ENCODE results near the gene IL20RA.

Gene IL20RA

DNA sequence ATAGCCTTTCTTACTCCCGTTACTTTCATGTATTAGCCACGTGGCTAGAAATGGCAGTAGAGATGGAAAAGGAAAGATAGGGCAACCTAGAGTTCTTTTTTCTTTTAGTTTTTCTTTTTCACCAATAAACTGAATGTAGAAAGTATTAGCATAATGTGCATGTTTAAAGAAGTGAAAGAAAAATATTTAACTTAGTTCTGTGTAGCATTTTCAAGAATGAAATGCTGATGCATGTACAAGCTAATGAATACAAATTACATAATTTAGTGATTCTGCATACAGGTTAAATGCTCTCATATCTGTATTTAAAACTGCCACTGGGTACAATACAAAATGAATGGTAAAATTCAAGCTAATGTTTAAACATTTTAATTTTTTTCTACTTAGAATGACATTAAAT lies 22.6 kb upstream of the IL20RA start:
- no peak for TF ChIP-seq ZFX (IDR thresholded peaks at IDR 0.05)
- TF ChIP-seq, protein P1, sequence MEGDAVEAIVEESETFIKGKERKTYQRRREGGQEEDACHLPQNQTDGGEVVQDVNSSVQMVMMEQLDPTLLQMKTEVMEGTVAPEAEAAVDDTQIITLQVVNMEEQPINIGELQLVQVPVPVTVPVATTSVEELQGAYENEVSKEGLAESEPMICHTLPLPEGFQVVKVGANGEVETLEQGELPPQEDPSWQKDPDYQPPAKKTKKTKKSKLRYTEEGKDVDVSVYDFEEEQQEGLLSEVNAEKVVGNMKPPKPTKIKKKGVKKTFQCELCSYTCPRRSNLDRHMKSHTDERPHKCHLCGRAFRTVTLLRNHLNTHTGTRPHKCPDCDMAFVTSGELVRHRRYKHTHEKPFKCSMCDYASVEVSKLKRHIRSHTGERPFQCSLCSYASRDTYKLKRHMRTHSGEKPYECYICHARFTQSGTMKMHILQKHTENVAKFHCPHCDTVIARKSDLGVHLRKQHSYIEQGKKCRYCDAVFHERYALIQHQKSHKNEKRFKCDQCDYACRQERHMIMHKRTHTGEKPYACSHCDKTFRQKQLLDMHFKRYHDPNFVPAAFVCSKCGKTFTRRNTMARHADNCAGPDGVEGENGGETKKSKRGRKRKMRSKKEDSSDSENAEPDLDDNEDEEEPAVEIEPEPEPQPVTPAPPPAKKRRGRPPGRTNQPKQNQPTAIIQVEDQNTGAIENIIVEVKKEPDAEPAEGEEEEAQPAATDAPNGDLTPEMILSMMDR (conservative IDR thresholded peaks at IDR 0.05), result no peak
- H3K27ac ChIP-seq, result no peak overlapping the region

DNA sequence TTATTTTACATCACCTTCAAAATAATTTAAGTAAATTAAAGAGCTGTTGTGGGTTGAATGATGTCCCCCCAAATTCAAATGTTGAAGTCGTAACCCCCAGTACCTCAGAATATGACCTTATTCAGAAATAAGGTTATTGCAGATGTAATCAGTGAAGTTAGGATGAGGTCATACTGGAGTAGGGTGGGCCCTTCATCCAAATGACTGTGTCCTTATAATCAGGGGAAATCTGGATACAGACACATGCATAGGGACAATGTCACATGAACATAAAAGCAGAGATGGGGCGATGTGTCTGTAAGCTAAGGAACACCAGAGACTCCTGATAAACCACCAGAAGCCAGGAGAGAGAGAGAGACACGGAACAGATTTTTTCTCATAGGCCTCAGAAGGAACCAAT lies 13.3 kb upstream of the IL20RA start:
- TF ChIP-seq ZFX (IDR thresholded peaks at IDR 0.05), result no peak
- TF ChIP-seq, protein P1 (conservative IDR thresholded peaks at IDR 0.05), result no peak

DNA sequence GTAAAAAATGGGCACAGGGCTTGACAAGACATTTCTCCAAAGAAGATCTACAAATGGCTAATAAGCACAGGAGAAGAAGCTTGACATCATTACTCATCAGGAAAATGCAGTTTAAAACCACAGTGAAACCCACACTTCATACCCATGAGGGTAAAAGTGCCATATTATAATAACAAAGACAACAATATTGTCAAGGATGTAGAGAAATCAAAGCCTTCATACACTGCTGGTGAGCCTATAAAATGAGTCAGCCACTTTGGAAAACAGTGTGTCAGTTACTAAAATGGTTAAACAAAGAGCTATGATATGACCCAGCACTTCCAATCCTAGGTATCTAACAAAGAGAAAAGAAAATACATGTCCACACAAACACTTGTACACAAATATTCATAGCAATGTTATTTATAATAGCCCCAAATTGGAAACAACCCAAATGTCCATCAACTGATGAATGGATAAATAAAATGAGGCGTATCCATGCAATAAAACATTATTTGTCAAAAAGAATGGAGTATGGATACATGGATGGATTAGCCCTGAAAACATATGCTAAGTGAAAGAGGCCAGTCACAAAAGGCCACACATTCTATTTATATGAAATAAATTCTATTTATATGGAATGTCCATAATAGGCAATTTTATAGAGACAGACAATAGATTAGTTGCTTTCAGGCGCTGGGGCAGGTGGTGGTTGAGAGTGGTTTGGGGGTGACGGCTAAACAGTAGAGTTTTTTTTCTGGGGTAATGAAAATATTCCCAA lies 11.5 kb upstream of the IL20RA start:
- TF ChIP-seq, protein P1 (conservative IDR thresholded peaks at IDR 0.05), result no peak
- TF ChIP-seq ZFX (IDR thresholded peaks at IDR 0.05), result no peak
- no peak overlapping the region for H3K27ac ChIP-seq

More for the DNA sequence above, 13.3 kb upstream of the IL20RA start:
- H3K27ac ChIP-seq, result no peak overlapping the region

DNA sequence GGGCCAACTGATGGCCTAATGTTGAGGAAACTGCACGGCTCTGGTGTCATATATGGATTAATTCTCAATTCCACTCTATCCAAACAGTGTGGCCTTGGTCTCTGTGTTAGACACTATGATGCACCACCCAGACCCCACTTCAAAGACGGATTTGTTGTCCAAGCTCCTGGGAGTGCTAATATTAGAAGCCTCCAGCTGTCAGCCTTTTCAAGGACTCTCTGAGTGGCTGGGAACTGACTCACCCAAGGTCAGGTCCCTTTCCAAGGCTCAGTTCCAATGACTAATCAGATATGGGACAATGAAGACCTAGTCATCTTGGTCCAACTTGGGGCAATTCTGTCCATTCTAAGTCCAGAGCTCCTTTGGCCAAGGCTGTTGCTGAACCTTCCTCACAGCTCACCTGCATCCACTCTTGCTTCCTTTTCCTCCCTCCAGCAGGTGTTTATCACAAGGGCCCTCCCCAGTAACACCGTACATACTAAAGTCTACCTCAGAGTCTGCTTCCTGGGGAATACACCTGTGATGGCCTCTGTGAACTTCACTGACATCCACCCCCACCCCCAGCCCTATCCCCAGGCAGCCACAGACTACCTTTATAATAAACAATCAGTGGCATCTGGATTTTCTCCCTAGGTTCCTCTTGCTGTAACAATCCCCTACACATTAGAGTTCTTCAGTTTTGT lies 7.2 kb upstream of the IL20RA start:
- TF ChIP-seq, protein P1 (conservative IDR thresholded peaks at IDR 0.05), result no peak
- TF ChIP-seq ZFX (IDR thresholded peaks at IDR 0.05), result no peak

DNA sequence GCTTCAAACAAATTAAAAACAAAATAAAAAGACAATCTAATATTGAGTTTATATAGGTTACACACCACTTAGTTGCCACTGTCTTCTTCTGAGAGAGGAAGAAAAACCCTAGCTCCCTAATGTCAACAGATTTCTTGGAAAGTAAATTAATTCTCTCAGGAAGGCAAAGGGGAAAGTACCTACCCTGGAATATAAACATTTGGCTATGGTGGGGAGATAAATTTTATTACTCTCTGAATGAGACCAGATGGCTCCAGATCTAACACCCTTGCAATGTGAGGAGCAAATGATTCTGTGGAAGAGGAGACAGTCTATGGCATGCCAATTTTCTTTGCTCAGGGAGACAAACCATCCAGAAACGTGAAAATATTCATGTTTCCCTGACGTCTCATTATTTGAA lies 4.3 kb upstream of the IL20RA start:
- TF ChIP-seq, protein P1 (conservative IDR thresholded peaks at IDR 0.05), result no peak
- no peak for TF ChIP-seq ZFX (IDR thresholded peaks at IDR 0.05)
- H3K27ac ChIP-seq, result no peak overlapping the region

More for the DNA sequence above, 7.2 kb upstream of the IL20RA start:
- H3K27ac ChIP-seq, result no peak overlapping the region

DNA sequence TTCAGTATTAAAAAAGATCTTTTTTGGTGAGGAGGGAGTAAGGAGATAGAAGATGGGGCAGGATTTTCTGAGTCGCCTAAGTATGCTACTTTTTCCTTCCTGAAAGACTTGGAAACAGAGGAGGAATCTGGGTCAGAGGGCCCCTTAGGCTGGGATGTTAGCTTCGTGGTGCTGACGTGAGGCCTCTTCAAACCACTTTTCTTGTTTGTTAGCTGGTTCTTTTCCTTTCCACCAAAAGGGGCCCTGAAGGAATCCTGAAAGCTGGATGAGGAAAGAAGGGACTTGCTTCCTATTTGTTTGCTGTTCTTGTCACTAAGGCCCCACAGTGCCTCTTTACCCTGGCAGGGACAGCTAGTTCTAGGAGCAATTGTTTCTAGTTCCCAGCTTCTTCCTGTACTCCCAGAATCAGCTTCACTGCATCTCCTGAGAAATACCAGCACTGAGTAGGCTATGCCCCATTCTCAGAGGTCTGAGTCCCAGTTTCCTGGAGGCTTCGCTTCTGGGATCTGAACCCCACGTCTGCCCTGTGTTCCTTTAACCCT lies 2.2 kb upstream of the IL20RA start:
- TF ChIP-seq, protein P1 (conservative IDR thresholded peaks at IDR 0.05), result no peak
- TF ChIP-seq ZFX (IDR thresholded peaks at IDR 0.05), result no peak

DNA sequence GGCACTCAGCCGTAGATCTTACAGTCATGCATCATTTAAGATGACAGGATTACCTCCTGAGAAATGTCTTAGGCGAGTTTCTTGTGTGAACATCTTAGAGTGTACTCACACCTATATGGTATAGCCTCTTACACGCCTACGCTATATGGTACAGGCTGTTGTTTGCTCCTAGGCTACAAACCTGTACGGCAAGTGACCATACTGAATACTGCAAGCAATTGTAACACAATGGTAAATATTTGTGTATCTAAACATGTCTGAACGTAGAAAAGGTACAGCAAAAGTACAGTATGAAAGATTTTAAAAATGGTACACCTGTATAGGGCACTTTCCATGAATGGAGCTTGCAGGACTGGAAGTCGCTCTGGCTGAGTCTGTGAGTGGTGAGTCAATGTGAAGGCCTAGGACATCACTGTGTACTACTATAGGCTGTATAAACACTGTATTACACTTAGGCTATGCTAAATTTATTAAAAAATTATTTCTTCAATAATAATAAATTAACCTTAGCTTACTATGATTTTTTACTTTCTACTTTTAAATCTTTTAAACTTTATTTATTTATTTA lies 541 bp upstream of the IL20RA start:
- TF ChIP-seq ZFX (IDR thresholded peaks at IDR 0.05), result no peak
- TF ChIP-seq, protein P1 (conservative IDR thresholded peaks at IDR 0.05), result no peak
- peak overlapping the region; percentile 69 for H3K27ac ChIP-seq

More for the DNA sequence above, 2.2 kb upstream of the IL20RA start:
- H3K27ac ChIP-seq, result no peak overlapping the region; the same call in 1 of the 2 replicates

All from C4-2B (cell line).